NOMO-1 treated with dmso at 0.1 percent for 144 hours (cell line): ENCODE measurements around the gene MOXD1.

Source experiments
- DNase-seq: peaks from one replicate; lab custom pipeline; 2025; ENCODE audit not compliant: unreplicated experiment; lab: John Stamatoyannopoulos, UW

MOXD1 gene

DNA sequence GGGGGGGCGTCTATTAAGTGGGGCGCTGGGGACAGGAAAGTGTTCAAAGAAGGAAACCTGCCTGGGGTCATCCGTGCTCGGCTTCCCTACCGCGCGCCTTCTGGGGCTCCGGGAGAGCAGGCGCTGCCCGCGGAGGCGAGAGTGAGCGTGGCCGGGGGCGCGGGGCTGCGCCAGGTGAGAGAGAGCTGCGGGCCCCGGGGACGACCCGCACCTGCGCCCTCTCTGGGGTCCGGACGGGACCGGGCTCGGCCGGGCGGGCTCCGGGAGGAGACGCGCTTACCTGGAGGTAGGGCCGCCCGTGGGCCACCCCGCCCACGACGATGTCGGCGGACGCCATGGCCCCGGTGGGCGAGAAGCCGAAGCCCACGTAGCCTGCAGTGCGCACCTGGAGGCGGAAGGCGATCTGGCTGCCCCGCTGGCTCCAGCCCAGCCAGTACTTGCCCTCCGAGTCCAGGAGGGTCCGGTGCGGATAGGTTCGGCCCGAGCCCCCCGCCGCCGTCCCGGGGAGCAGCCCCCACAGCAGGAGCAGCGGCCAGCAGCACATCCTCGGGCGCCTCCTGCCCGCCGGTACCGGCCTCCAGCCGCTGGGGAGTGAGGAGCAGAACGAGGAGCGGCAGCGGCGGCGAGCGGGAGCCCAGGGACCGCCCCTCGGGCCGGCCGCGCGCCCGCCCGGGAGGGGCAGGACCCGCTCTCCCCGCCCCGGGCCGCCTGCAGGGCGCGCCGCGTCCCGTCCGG, at the start of gene MOXD1:
Gene MOXD1, minus strand, starts transcription at position 593 of the 735 bp plus-strand sequence. Its CDS starts 49 bp downstream, at position 544.
- no peak for DNase-seq

DNA sequence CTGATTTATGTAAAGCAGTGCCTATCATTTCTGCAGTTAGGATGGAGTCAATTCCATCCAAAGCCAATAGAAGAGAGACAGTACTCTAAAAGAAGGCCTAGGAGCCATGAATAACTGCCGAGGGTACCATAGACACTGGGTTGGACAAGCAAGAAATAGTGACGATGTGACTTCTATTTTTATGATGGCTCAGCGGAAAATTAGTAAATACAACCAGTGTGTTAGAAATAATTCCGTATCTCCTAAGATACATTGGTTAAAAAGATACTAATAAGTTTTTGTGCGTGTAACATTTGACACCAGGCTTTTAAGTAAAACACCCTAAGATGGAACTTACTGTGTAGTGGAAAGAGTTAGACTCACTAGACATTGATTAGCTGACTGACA, 45.6 kb upstream of the MOXD1 start:
- no peak for DNase-seq

DNA sequence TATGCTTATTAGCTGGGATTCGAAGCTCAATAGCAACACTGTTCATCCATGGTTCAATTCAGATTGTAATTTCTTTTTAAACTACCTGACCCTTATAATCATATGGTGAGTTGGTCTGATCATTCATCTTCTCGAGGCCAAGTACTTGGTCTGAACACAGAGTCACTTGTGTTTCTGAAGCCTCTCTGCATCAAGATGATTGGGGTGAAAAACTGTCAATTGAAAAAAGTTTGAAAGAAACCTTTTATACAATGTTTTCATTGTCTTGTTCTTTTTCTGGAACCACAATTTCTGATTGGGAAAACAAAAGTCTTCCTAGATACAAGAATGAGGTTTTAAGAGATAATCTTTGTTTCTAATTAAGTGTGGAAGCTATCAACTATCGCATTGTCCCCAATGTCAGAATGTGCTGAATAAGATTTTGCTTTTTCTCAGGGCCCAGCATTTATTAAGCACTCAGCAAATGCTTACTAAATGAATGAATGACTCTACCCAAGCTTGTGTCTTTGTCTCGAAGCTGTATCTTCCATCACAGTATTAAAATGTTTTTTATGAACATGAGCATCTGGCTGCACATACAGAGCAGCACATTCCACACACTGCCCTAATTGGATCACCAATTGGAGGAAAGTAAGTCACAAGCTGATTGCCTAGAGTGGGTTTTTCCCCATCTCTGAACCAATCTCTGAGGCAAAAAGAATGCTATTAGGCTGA, 45.0 kb upstream of the MOXD1 start:
- no peak for DNase-seq

DNA sequence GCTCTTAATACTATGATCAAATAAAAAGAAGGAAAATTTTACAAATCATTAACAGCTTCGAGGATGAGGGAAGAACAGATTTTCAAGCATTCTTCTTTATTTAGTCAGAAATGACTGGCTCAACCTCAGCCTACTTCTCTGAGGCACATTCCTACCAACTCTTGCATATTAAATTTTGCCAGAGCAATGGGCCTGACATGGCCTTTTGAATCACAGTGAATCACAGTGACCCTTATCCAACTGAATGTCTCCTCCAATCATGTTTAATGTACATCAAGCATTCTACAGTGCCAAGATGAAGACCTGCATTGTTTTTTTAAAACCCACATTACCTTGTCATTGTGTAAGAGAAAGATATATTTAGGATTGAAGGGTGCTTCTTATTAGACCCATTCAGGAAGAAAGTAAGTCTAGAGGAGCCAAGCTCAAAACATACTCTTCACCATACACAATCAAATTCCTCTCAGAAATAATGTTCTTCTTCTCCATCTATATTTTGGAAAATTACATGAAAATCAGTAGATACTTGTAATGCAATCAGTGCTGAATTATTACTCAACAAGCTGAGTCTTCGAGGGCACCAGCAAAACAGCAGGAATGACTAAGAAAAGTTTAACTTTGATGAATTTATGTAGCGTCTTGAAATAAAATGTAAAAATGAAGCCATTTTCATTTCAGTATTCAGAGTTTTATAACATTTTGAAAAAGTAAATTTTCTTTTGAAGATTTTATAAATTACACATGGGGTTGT, 44.1 kb upstream of the MOXD1 start:
- no peak for DNase-seq

DNA sequence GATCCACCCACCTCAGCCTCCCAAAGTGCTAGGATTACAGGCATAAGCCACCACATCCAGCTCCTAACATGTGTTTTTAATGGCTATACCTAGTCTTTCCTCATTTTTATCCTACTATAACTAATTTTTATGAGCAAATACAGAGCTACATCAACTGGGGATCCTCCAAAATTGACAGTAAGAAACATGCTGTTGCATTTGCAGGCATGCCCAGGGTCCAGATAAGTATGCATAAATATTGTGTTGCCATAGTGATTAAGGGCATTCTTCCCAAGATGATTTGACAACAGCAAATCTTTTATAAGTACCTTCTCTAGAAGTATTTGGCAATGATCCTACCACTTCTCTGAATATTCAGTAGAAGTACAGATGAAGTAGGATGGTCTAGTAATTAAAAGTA, 41.9 kb upstream of the MOXD1 start:
- no peak for DNase-seq

DNA sequence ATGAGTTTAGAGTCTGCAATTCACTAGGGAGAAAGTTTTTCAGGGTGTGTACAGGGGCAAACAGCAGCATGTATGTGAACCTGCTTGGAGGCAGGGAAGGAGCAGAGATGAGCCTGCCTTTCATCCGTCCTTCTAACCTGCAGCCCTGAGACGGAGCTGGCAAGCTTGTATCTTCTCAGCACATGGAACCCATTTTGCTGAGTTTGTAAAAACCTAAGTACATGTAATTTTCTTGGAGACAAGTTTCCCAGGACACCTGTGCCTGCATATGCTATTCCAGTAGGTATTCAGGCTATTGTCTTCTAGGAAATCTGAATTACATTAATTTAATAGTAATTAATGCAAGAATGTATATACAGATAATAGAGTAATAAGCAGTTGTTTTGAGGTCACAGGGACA, 28.8 kb upstream of the MOXD1 start:
- DNase-seq: no peak

DNA sequence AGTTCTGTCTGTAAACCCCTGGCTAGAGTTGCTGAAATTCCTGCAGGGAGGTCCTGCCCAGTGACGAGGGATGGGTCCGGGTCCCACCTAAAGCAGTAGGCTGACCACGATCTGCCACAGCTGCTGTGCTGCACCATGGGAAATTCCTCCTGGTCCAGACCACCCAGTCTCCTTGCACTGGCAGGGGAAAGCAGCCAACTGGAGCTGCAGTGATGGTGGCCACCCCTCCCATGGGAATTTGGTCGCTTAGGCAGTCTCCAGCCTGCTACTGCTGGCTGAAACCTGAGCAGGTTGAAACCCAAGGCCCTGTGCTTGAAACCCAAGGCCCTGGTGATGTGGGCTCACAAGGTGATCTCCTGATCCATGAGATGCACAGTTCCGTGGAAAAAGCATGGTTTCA, 23.9 kb upstream of the MOXD1 start:
- DNase-seq: no peak

DNA sequence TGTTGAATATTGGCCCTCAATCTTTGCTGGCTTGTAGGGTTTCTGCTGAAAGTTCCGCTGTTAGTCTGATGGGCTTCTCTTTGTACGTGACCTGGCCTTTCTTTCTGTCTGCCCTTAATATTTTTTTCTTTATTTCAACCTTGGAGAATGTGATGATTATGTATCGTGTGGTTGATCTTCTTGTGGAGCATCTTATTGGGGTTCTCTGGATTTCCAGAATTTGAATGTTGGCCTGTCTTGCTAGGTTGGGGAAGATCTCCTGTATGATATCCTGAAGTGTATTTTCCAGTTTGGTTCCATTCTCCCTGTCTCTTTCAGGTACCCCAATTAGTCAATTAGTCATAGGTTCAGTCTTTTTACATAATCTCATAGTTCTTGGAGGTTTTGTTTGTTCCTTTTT, 22.6 kb upstream of the MOXD1 start:
- no peak for DNase-seq

DNA sequence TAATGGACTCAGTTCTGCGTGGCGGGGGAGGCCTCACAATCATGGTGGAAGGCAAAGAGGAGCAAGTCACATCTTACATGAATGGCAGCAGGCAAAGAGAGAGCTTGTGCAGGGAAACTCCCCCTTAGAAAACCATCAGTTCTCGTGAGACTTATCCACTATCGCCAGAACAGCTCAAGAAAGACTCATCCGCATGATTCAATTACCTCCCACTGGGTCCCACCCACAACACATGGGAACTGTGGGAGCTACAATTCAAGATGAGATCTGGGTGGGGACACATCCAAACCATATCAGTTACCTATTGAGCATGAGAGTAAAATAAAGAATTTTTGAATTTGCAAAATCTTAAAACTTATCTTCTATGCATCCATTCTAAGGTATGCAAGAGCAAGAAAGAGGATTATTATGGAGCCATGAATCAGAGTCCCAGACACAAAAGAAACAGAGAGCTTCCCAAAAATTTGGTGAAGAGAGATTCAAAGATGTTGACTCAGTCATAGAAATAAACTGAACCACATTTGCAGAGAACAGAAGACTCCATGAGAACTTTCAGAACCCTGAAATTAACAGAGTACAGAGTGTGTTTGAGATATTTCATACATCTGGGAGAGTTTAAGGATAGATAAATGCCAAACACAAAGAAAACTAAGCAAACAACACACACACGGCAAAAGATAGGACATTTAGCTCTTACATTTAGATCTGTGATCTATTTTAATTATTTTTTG, 17.1 kb upstream of the MOXD1 start:
- DNase-seq: no peak

DNA sequence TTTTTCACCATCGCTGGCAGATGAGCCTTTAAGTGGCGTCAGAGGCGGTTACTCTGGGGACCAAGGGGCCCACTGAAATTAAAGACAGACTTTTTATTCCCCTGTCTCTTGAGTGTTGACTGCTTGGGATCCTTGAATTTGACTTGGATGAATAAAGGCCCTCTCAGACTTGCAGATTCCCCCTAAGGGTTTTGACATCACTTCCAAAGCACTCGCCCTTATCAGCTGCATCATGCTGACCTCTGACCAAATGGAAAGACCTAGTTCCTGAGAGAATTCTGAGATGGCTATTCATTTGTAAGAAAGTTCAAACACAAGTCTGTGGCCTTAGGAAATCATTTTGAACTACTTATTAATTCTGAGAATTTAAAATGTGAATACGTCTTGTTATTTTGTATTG, 13.5 kb upstream of the MOXD1 start:
- no peak for DNase-seq

DNA sequence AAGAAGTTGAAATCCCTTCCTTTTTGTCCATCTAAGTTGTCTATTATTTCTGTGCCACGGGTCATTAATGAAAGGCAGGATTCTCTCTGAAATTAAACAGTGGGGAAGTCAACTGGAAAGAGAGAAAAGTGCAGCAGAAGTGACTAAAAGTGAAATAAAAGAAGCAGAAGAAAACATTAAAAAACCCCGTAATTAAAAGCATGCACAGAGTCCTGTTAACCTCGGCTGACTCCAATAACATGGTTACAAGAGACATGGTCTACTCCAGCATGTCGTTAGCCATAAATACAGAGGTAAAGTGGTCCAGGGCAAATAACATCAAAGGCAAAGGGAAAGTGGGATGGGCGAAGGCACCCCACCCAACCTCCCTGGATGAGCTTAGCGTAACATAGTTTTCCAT, 13.0 kb upstream of the MOXD1 start:
- DNase-seq: no peak

DNA sequence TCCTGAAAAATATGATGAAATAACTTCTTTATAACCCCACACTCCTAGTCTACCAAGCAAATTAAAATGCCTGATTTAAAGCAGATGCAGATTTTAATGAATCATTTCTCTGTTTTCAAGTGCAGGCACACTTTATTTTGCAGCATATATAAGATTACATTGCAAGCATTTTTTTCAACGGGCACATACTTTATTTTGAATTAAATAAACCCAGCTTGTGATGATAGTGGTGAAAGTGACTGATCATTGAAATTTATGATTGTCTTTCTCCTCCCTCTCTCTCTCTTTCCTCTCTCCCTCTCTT, 12.2 kb upstream of the MOXD1 start:
- DNase-seq: no peak

DNA sequence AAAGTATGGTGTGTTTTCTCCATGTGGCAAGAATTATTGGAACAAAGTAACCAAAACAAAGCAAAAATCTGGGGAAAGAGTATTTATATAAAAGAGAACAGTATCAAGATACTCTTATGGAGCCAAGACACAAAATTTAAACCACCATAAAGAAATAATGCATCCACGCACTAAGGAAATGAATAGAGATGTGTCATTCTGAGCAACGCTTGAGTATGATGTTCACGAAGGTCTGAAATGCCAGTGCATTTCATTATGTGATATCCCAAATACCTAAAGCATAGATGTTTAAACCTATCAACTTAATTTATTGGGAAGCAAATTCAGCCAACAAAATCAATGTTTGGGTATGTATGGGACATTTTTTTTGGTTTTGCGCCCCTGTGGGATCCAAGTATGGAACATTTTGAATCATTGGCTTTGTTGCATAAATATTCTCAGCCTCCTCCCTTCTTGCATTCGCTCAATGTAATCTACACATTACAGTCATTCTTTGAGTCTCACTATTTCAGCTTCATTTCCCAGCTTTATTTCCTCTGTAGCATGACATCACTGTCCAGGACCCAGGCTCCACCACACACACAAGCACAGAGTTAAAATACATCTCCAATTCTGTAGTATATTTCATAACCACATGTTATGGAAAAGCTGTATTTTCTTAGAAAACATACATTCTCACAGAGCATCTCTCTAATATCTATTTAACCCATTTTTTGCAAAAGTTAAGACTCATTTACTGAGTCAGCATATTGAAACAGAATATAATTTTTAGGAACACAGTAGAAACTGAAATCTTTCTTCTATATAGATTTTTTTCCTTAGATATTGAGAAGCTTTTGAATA, 11.6 kb upstream of the MOXD1 start:
- no peak for DNase-seq

DNA sequence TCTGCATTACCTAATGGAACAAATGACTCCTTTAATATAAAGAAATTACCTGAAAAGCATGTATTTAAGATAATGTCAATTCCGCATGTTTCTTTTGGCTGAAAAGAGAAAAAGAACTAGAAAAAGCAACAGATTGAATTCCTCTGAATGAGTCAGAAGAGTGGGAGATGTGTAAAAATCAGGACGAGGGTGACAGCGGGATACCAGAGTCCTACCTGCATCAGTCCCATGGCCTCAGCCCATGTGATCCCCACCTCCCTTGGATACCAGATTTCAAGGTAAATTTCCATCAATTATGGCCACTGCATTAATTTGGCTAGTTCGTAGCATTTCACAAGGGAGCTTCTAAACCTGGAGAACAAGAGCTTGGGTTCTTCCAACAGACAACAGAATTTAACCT, 10.0 kb upstream of the MOXD1 start:
- DNase-seq: no peak

DNA sequence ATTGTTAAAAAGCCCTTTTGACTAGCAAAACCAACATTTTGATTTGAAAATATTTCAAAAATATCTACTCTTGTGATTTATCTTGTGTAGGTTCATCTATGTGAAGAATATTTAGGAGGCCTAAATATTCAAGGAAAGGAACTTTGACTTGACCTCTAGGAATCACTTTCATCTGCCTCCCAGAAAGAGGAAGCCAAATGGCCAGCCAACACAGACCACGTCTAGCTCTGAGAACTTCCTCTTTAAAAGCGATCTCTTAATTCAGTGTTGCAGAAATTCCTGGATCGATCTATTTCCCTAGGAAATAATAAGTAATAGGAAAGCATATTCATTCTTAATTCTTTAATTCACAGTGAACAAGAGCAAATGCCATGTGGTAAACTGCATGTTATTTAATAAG, 9.6 kb upstream of the MOXD1 start:
- peak; percentile 0 for DNase-seq

DNA sequence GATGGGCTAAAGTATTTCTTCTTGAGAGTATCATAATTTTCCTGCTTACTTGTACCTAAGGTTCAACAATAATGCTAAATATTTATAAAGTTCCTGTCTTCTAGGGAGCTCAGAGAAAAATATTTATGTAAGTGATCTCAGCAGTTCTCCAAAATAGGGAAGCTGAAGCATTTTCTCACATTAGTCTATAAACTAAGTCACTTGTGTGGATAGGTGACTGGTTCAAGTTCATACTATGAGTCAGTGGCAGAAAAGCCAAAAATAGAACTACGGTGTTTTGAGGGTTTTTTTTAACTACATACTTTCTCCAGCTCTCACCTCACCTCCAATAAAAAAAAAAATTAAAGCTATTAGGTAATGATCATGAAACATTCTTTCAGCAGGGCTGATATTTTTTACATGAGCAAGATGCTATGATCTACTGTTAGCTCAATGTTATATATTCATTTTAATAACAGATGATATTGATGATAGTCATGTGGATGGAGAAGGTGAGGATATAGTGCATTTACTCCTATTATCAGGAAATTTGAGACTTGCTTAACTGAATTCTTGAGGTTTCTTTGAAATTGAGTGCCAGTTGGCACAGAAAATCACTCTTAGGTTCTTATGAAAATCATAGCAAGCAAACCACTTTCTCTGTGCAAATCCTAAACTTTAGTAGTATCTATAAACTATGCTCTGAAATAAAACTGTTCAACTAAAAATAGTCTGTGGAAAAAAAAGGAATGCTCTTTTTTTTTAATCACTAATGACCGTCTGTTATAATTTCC, 4.1 kb upstream of the MOXD1 start:
- no peak for DNase-seq

DNA sequence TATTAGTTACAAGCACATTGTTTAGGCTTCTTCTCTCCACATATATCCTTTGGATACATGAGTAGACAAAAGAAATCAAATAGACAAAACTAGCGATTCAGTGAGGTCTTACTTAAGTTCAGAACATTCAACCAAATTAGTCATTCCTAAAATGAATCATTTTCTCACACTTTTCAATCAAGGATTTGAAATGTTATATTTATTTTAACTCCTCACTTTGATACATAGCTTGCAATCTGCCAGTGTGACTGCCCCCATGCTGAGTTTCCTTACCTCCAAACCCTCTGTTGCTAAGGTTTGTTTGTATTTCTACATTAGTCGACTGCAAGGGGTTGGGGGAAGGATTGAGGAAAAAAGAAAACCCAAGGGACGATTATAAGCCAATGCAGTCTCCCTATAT, 3.5 kb upstream of the MOXD1 start:
- DNase-seq: no peak

DNA sequence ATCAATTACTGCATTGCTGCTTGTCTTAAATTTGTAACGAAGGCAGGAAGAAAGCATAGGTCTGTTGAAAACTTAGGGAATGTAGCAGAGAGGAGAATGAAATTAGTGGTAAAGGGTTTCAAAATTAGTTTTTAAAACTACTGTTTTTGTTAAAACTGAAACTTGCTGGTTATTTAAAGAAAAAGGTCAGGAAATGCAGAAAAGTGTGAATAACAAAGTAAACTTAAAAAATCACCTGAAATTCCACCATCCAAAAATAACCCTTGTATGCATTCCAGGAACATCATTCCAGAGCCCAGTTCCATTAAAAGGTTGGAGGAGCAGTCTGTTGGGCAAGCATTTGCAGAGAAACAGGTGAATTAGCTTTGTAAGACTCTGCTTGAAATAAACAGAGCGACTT, 3.1 kb upstream of the MOXD1 start:
- DNase-seq: no peak

DNA sequence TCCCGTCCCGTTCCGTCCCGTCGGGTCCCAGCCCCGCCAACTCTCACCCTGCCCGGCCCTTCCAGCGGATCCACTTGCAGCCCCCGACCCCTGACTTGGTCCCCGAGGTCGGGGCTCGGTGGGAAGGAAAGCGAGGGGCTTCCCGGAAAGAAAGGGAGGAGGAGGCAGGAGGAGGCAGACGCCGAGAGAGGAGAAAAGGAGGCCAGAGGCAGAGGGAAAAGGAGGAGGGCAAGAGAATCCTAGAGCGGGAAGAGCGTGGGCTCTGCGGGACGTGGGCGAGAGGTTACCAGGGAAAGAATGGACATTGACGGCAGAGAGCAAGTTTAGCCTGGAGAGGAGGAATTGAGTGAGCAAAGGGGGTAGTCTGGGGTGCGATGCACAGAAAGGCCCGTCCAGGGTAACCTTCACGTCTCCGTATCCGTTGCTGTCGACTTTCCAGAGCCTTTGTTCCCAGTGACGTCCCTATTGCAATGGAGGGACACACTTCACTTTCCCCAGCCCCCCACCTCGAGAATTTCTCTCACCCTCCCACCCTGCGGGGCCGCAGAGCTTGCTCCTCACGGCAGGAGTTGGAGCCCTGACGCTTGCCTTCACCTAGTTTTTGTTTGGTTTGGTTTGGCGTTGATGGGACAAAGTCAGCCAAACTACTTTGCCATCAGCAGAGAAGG, 477 bp upstream of the MOXD1 start:
- no peak for DNase-seq

DNA sequence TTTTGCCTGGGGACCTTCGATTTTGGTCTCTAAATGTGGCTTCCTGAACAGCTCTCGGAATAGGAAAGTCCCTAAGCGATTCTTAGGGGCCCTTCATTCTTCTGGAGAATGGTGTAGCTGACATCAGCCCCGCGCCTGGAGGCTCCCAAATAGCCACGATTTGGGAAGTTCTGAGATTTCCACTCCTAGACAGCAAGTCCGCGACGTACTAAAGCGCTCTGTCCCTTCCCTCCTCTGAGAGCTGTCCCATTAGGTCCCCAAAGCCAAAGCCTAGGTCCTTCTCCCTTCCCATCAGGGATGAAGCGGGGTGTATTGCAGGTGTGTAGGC, 756 bp downstream of the MOXD1 start:
- DNase-seq: no peak
